GM19438 (cell line): ENCODE results near the gene OOSP3.

Experiments used
- ATAC-seq: cut with Tn5 transposase; IDR thresholded peaks from one replicate; pipeline ENCODE4 v1.9.1; 2021; ENCODE audit warnings: low read depth; ENCODE audit not compliant: unreplicated experiment

Gene OOSP3

DNA sequence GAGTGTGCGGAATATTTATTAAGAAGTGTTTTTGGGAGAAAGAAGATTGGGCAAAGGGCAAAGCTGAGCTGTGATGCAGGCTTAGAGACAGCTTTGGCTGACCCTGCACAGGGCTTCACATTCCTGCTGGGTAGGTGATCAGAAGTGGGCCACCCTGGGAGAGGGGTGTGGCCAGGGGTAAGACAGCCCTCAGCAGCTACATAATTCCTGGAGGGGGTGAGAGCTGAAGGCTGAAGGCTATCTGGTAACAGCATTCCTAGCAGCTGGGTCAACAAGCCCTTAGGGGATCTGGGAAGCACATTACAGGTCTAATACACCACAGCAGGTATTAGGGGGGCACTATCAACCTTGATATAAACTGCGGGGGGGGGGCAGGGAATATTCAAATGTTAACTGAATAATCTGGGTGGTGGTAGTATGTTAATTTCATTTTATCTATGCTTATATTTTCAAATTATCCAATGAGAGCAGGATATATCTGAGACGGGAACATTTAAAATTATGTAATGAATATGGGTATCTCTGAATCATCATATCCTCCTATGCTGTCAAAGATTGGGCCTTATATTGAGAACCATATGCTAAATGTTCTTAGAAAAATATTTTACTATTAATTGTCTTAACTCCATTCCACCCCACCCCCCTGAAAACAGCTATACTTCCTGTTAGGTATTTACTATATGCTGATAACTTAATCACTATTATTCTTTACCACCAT is 65.6 kb downstream of the OOSP3 start:
- no peak for ATAC-seq

DNA sequence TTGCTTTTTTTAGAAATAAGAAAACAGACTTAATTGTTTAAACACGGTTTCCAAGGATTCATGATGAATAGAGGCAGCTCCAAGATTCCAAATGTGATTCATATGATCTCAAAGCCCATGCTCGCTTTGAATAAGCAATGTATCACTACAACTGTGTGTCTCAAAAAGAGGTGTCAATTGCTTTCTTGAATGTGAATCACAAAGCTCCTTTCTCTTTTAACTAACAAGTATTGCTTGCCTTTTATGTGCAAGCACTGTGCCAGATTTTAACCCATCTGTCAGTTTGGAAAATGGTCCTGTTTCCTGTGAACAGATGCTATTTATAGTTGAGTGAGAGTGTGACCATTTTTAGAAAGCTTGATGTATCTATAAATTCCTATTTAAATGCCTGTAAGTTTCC is 66.1 kb downstream of the OOSP3 start:
- ATAC-seq: no peak
